Right renal cortex interstitium (tissue), 3 donors: ENCODE measurements around the gene TMEM186. TPM values are rescaled to one million over a fixed set of nuclear protein-coding genes. Genes with fewer than 3 reads are reported as not detected.
"Not testable (repeated sequence)": the region's sequence is repeated elsewhere in the genome, so short reads cannot be mapped to it uniquely, and the experiment has no call there.

Experiments used
- DNase-seq, 3 donors: peaks; one replicate each; pipeline ENCODE4 v3.0.0-alpha.2; 2013; ENCODE audit warnings: low read depth in 3 of 3, low spot score in 2 of 3
- polyA plus RNA-seq, 3 donors: library from polyadenylated mRNA; unstranded; fragments of 120-200 nt; gene quantifications; one replicate each; pipeline ENCODE4 v1.2.1, GENCODE V29; 2013; ENCODE audit not compliant: insufficient read length in 3 of 3

The TMEM186 gene
- polyA plus RNA-seq, result 10 to 100 TPM; 15.3 to 17.1 (median 16.5) TPM

GRCh38 chr16:8797364-8798173 is at the start of gene TMEM186, which contains the start of gene PMM2:
TSS of gene TMEM186 (minus strand) at chr16:8797639. CDS start at chr16:8797614, 25 bp downstream.
TSS of gene PMM2 (plus strand) at chr16:8797839. CDS start at chr16:8797883, 44 bp downstream.
- peak; percentile 81 to 92 (median 85) for DNase-seq

- no peak for DNase-seq
Observed at GRCh38 chr16:8847145-8847544, 49.7 kb upstream of the TMEM186 start.

GRCh38 chr16:8846401-8846932 is 49.0 kb upstream of the TMEM186 start:
- DNase-seq, result no peak

GRCh38 chr16:8845699-8846298 is 48.4 kb upstream of the TMEM186 start:
- no peak for DNase-seq

DNA sequence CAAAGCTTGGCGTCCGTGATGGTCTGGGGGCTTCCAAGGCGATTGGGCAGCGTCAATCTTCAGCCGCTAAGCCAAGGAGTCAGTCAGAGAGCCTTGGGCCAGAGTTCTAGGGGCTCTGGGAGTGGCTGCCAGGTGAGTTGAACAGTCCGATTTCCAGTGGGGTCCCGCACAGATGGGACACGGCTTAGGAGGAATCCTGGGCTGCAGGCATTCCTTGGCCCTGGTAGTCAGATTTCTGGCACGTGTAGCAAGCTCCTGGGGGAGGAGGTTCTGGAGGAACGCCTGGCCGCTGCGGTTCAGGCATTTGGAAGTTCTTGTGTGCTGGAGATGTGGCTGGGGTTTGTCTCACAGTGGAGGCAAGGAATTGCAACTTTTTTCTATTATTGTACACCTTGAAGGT is 45.9 kb upstream of the TMEM186 start:
- not testable (repeated sequence) for DNase-seq

DNA sequence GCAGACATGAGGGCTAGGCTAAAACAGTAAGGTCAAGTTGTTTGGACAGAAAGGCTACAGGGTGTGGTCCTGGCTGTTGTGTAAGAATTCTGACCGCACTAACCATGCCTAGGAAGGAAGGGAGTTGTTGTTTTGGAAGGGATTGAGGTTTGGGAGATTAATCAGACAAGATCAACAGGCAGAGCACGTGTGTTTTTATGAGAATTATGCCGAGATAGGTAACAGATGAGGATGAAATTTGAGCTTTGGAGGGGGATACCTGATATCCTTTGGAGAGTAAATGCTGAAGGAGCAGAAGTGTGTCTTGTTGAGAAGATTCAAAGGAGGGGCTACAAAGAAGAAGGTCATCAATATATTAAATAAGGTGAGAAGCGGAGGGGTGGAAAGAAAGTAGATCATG is 44.6 kb upstream of the TMEM186 start:
- DNase-seq, result not testable (repeated sequence)

DNA sequence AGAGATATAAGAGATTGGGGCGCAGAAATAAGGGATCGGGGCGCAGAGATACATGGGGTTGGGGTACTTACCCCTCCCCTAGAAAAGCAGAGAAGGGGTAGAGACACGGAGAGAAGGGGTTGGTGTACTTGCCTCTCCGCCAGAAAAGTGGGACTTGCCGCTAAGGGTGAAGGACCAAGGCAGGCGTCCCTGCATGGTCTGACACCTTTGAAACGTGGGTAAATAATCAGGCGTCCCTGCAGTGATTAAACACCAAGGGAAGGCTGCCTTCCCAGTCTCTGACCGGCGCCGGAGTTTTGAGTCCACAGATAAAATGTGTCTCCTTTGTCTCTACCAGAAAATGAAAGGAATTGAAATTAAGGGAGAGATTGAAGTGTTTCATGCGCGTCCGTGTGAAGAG is 40.2 kb upstream of the TMEM186 start:
- DNase-seq, result not testable (repeated sequence)

- DNase-seq, result not testable (repeated sequence)
Observed at GRCh38 chr16:8836797-8837196, 39.4 kb upstream of the TMEM186 start.

GRCh38 chr16:8832717-8833105 is 35.3 kb upstream of the TMEM186 start:
- no peak for DNase-seq

- DNase-seq, result no peak
Observed at GRCh38 chr16:8831871-8832716, 34.7 kb upstream of the TMEM186 start.

DNA sequence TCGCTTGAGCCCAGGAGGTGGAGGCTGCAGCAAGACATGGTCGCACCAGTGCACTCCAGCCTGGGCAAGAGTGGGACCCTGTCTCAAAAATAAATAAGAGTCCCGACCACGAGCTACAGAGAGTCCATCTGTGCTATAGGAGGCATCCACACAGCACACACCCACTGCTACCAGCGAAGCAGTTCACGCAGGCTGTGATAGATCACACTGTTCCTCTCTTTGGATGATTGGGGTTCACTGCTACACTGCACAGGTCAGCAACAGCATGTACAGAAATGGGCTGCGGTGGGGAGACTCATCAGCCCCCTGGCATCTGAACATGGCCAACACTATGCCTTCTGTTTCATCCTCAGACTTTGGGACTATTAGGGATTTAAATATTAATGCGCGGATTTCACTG is 34.0 kb upstream of the TMEM186 start:
- no peak for DNase-seq

GRCh38 chr16:8828541-8829165 is 31.2 kb upstream of the TMEM186 start:
- no peak for DNase-seq

- no peak for DNase-seq
Observed at GRCh38 chr16:8826278-8826879, 28.9 kb upstream of the TMEM186 start.

DNA sequence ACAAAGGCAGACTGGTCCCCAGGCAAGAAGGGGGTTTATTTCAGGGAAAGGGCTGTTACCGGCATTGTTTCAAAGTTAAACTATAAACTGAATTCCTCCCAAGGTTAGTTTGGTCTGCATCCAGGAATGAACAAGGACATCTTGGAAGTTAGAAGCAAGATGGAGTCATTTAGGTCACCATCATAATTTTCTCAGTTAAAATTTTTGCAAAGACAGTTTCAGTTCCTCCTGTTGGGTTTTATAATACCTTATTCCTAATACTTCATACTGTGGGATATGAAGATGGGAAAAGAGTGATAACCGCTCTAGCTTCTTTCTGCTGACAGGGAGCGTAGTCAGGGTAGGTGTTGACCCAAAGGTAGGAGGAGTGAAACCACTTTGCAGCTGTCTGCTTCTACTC is 25.0 kb upstream of the TMEM186 start:
- DNase-seq, result no peak

DNA sequence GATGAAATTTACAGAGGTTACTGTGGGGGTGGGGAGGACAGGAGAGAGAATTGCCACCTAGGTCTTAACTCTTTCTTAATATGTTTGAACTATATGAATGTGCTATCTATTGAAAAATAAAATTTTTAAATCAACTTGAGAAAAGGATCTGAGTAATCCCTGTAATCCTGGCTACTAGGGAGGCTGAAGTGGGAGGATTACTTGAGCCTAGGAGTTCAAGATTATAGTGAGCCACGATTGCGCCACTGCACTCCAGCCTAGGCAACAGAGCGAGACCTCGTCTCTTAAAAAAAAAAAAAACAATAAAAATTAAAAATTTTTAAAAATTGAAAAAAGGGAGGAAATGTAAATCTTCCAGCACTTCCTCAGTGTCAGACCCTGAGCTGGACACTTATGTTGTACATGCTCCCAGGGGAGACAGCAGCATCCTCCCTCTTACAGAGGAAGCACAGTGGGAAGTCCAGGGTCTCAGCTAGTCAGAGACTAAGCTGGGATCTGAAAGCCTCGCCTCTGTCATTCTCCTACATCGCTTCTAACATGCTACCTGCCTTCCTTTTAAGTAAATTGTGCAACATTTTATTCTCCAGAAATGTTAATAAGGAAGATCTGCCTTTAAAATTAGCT is 22.1 kb upstream of the TMEM186 start:
- no peak for DNase-seq

DNA sequence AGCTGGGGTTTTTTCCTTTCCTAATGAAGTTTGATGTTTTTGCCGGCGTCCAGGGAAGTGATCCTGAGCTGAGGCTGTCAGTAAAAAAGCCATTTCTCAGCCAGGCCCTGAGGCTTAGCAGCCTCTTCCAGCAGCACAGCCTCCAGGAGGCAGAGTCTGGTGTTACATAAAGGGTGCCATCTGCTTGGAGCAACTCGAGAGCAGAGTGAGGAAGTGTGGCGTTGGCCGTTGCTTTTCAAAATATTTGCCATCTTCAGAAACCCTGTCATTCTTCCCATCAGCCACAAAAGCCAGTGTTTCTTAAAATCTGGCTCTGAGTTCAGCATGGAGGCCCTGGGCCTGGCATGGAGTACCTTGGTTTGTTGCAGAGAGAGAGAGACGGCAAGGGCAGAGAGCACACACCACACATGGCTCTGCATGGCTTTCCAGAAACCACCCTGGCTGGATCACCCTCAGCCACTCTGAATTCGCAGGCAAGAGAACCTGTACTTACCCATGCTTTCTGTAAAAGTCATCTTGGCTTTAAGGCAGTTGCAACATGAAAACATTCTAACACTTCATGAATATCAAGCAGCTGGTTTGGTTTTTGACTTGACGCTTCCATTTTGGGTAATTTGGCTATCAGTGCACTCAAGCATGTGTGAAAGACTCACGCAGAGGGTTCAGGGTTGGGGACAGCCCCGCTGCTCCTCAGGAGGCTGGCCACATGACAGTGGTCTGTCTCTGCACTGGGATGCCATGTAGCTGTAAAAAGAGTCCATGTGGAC is 21.2 kb upstream of the TMEM186 start:
- no peak for DNase-seq

DNA sequence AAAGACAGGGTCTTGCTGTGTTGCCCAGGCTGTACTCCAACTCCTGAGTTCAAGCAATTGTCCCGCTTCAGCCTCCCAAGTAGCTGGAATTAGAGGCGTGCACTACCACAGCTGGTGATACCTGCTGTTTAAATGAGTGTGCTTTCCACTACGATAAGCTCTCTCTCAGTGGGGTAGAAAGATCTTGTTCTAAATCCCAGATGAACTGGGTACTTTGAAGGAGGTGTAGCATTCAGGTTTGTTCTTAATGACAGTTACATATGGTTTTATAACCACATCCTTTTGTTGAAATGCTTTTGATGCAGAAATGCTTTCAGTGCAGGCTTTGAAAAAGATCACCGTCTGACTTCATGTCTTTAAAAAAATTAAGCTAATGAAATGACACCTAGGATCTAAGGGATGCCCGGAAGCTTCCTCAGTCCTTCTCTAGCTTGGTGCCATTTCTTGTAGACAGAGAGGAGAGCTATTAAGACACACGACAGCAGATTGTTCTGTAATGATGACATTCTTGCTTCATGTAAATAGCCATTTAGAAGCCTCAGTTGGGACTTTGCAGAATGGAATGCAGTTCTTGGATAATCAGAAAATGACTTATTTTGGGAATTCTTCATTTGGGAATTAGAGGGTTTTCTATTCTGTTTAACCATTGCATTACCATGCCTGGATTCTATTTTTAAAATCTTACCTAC is 19.7 kb upstream of the TMEM186 start:
- DNase-seq, result no peak

- DNase-seq, result no peak
Observed at GRCh38 chr16:8814095-8814806, 16.8 kb upstream of the TMEM186 start.
